ENCODE data around the gene PACS1.
A peak's percentile ranks its signal among the peaks of the same experiment; 100 is the strongest.
"Not testable (repeated sequence)": the region's sequence is repeated elsewhere in the genome, so short reads cannot be mapped to it uniquely, and the experiment has no call there.

The PACS1 gene

GRCh38 chr11:66083767-66084166 is 13.7 kb downstream of the PACS1 start:
- DNase-seq (ENCODE audit: insufficient read length, low spot score) = no peak
- TF ChIP-seq POU2F2 (IDR thresholded peaks at IDR 0.05; ENCODE audit: low read depth, low read length) (no peak), POLR2AphosphoS5 (IDR thresholded peaks at IDR 0.05; ENCODE audit: low read depth, low read length) (no peak), TAF1 (IDR thresholded peaks at IDR 0.05; ENCODE audit: low read depth, low read length) (no peak), SPI1 (IDR thresholded peaks at IDR 0.05; ENCODE audit: low read depth, low read length) (no peak), POLR2A (IDR thresholded peaks at IDR 0.05; ENCODE audit: low read depth, low read length) (no peak), PAX5 (IDR thresholded peaks at IDR 0.05; ENCODE audit: insufficient read depth, low read length, severe bottlenecking) (no peak)
- no peak for FAIRE-seq

DNA sequence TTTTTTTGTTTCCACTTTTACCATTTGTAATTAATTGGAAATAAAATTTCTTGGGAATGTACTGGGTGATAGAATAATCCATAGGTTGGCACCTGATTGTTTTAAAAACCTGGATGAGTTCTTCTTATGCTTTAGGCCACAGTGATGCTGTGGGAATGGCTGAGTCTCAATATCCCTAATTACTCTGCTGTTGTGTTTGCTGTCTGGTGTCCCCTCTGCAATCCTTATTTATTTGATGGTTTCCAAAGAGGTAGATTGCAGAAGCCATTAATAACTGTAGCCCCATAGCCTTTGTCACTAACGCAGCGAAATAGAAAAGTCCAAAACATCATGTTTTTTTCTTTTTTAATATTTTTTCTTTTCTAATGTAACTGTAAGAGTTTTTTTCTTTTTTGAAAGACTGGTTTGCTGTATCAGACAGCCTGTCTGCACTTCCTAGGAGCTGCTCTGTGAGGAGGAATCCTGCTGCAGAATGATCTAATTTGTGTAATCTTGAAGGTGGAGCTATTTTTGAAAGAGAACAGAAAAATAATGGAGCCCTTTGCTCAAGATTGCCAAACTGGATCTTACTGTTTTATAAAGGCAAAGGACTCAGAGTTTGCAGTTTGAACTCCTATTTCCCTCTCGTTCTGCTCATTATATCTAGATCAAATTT is 14.9 kb downstream of the PACS1 start:
- DNase-seq (ENCODE audit: insufficient read length, low spot score) (no peak), FAIRE-seq (no peak)
- TF ChIP-seq TAF1 (IDR thresholded peaks at IDR 0.05; ENCODE audit: low read depth, low read length) (no peak), PAX5 (IDR thresholded peaks at IDR 0.05; ENCODE audit: insufficient read depth, low read length, severe bottlenecking) (no peak), POLR2AphosphoS5 (IDR thresholded peaks at IDR 0.05; ENCODE audit: low read depth, low read length) (no peak), SPI1 (IDR thresholded peaks at IDR 0.05; ENCODE audit: low read depth, low read length) (no peak), POU2F2 (IDR thresholded peaks at IDR 0.05; ENCODE audit: low read depth, low read length) (no peak), POLR2A (IDR thresholded peaks at IDR 0.05; ENCODE audit: low read depth, low read length) (no peak)

- DNase-seq (ENCODE audit: insufficient read length, low spot score) (no peak), FAIRE-seq (peak; percentile 71)
- TF ChIP-seq TAF1 (IDR thresholded peaks at IDR 0.05; ENCODE audit: low read depth, low read length) (no peak), SPI1 (IDR thresholded peaks at IDR 0.05; ENCODE audit: low read depth, low read length) (no peak), PAX5 (IDR thresholded peaks at IDR 0.05; ENCODE audit: insufficient read depth, low read length, severe bottlenecking) (no peak), POLR2AphosphoS5 (IDR thresholded peaks at IDR 0.05; ENCODE audit: low read depth, low read length) (no peak)
Observed at GRCh38 chr11:66087148-66087908, 17.3 kb downstream of the PACS1 start.

DNA sequence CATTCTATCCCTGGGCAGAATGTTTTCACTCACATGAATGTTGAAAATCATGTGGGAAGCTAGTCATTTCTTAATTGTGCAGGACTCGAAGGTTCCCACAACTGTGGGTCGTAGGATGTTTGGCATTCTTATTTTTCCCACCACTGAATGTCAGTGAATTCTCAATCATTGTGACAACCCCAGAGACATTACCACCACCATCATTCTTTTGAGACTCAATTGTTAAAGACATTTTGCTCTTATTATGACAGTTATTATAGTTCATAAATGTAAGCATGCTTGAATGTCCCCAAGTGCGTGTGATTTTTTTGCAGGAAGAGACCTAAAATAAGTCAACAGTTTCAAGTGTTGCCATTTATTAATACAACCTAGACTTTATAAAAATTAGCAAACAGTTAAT is 19.0 kb downstream of the PACS1 start:
- TF ChIP-seq POLR2A (IDR thresholded peaks at IDR 0.05; ENCODE audit: low read depth, low read length) = no peak
- TF ChIP-seq POLR2AphosphoS5 (IDR thresholded peaks at IDR 0.05; ENCODE audit: low read depth, low read length) = no peak
- no peak for TF ChIP-seq PAX5 (IDR thresholded peaks at IDR 0.05; ENCODE audit: insufficient read depth, low read length, severe bottlenecking)
- TF ChIP-seq TAF1 (IDR thresholded peaks at IDR 0.05; ENCODE audit: low read depth, low read length) = no peak
- no peak for TF ChIP-seq SPI1 (IDR thresholded peaks at IDR 0.05; ENCODE audit: low read depth, low read length)
- no peak for TF ChIP-seq POU2F2 (IDR thresholded peaks at IDR 0.05; ENCODE audit: low read depth, low read length)
- FAIRE-seq (no peak), DNase-seq (ENCODE audit: insufficient read length, low spot score) (no peak)

GRCh38 chr11:66090288-66090687 is 20.2 kb downstream of the PACS1 start:
- FAIRE-seq (no peak), DNase-seq (ENCODE audit: insufficient read length, low spot score) (no peak)
- TF ChIP-seq SPI1 (IDR thresholded peaks at IDR 0.05; ENCODE audit: low read depth, low read length) = no peak
- TF ChIP-seq TAF1 (IDR thresholded peaks at IDR 0.05; ENCODE audit: low read depth, low read length) = no peak
- no peak for TF ChIP-seq PAX5 (IDR thresholded peaks at IDR 0.05; ENCODE audit: insufficient read depth, low read length, severe bottlenecking)
- TF ChIP-seq POLR2A (IDR thresholded peaks at IDR 0.05; ENCODE audit: low read depth, low read length) = no peak
- TF ChIP-seq POU2F2 (IDR thresholded peaks at IDR 0.05; ENCODE audit: low read depth, low read length) = no peak
- no peak for TF ChIP-seq POLR2AphosphoS5 (IDR thresholded peaks at IDR 0.05; ENCODE audit: low read depth, low read length)

DNA sequence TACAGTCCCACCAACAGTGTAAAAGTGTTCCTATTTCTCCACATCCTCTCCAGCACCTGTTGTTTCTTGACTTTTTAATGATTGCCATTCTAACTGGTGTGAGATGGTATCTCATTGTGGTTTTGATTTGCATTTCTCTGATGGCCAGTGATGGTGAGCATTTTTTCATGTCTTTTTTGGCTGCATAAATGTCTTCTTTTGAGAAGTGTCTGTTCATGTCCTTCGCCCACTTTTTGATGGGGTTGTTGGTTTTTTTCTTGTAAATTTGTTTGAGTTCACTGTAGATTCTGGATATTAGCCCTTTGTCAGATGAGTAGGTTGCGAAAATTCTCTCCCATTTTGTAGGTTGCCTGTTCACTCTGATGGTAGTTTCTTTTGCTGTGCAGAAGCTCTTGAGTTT is 22.1 kb downstream of the PACS1 start:
- DNase-seq (ENCODE audit: insufficient read length, low spot score); FAIRE-seq: not testable (repeated sequence)

DNA sequence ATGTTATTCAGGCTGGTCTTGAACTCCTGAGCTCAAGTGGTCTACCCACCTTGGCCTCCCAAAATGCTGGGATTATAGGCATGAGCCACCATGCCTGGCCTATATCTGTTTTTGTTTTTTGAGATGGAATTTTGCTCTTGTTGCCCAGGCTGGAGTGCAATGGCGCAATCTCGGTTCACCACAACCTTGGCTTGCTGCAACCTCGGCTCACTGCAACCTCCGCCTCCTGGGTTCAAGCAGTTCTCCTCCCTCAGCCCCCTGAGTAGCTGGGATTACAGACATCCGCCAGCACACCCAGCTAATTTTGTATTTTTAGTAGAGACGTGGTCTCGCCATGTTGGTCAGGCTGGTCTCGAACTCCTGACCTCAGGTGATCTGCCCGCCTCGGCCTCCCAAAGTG is 29.7 kb downstream of the PACS1 start:
- FAIRE-seq; DNase-seq (ENCODE audit: insufficient read length, low spot score): not testable (repeated sequence)

DNA sequence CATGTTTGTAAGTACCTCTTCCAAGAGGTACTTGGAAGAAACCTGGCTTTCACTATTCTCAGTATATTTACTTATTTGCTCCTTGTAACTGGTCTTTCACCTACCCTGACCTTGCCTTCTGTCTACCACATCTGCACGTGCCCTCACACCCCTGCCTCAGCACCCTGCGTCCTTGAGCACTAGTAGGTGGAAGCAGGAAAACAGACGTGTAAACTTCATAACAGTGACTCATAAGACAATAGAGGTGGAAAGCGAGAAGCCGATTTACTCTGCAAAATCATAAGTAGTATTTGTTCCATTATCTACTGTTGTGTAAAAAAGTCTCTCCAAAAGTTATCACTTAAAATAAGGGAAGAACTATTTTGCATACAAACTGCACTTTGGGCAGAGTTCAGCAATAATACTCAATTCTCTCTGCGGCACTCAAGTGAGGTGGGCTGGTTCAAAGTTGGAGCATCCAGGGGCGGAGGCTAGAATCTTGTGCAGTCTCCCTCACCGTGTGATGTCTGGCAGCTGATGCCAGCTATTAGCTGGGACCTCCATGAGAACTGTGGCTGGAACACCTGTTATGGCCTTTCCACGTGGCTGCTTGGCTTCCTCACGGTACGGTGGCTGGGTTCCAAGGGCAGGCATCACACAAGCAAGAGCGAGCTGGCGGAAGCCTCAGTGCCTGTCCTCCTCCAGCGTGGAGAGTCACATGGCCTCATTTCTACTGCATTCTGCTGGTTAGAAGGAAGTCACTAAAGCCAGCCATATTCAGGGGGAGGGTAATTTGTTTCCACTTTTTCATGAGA is 30.4 kb downstream of the PACS1 start:
- peak; percentile 48; the same call in 1 of the 2 replicates for TF ChIP-seq POLR2AphosphoS5 (IDR thresholded peaks at IDR 0.05; ENCODE audit: low read depth, low read length)
- TF ChIP-seq POLR2A (IDR thresholded peaks at IDR 0.05; ENCODE audit: low read depth, low read length) = peak; percentile 72
- TF ChIP-seq SPI1 (IDR thresholded peaks at IDR 0.05; ENCODE audit: low read depth, low read length) = peak; percentile 20; the same call in 1 of the 2 replicates
- no peak for TF ChIP-seq PAX5 (IDR thresholded peaks at IDR 0.05; ENCODE audit: insufficient read depth, low read length, severe bottlenecking)
- DNase-seq (ENCODE audit: insufficient read length, low spot score) = peak; percentile 26
- FAIRE-seq = peak; percentile 91

DNA sequence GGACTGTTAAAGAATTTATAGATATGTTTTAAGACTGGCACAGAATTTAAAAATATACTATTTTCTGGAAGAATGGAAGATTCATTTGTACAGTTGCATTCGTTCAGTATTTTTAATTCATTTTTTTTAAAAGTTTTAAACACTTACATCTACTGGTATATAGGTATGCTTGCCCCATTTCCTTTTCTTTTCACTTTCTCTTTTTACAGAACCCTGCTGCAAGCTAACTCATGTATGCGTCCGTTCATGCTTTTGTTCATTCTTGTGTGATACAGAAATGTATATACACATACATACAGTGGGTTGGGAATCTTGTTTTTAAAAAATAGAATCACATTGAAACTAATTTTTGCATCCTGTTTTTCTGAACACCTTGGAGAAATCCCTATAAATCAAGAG is 31.0 kb downstream of the PACS1 start:
- DNase-seq (ENCODE audit: insufficient read length, low spot score) (no peak), FAIRE-seq (no peak)
- TF ChIP-seq POU2F2 (IDR thresholded peaks at IDR 0.05; ENCODE audit: low read depth, low read length) (no peak), SPI1 (IDR thresholded peaks at IDR 0.05; ENCODE audit: low read depth, low read length) (no peak), PAX5 (IDR thresholded peaks at IDR 0.05; ENCODE audit: insufficient read depth, low read length, severe bottlenecking) (no peak), TAF1 (IDR thresholded peaks at IDR 0.05; ENCODE audit: low read depth, low read length) (no peak), POLR2AphosphoS5 (IDR thresholded peaks at IDR 0.05; ENCODE audit: low read depth, low read length) (no peak), POLR2A (IDR thresholded peaks at IDR 0.05; ENCODE audit: low read depth, low read length) (no peak)

All from GM12891 (cell line).